Measurements from ENCODE around the gene IL1RAPL1. TPM values are rescaled to one million over a fixed set of nuclear protein-coding genes. Genes with fewer than 3 reads are reported as not detected.

The IL1RAPL1 gene
- total and polyA plus RNA-seq, 2 donors (not counting 3 experiments of a cell fraction or from before 2014, with no cell fraction given), result 0.79 to 1.3 TPM

DNA sequence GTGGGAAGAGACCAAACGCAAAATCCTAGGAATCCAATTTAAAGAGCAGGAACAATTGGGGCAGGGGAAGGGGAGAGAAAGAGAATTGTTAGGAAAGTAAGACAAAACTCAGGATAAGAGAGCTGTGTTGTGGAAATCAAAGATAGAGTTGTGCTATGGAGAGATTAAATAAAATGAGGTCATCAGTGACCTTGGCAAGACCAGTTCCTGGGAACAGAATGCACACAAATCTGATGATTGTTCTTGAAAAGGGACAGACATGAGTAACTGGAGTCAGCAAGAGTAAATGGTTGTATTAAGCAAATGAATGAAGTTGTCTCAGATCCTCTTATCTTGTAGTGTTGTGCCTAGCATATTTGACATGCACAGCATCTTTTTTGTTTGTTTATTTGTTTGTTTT lies 267.4 kb downstream of the IL1RAPL1 start:
- TF ChIP-seq, protein P1, sequence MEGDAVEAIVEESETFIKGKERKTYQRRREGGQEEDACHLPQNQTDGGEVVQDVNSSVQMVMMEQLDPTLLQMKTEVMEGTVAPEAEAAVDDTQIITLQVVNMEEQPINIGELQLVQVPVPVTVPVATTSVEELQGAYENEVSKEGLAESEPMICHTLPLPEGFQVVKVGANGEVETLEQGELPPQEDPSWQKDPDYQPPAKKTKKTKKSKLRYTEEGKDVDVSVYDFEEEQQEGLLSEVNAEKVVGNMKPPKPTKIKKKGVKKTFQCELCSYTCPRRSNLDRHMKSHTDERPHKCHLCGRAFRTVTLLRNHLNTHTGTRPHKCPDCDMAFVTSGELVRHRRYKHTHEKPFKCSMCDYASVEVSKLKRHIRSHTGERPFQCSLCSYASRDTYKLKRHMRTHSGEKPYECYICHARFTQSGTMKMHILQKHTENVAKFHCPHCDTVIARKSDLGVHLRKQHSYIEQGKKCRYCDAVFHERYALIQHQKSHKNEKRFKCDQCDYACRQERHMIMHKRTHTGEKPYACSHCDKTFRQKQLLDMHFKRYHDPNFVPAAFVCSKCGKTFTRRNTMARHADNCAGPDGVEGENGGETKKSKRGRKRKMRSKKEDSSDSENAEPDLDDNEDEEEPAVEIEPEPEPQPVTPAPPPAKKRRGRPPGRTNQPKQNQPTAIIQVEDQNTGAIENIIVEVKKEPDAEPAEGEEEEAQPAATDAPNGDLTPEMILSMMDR (IDR thresholded peaks at IDR 0.05; ENCODE audit: extremely low read depth in 1 of 2, insufficient read depth in 1 of 2, low read depth in 1 of 2, low read length in 2 of 2), result no peak
- TF ChIP-seq POLR2AphosphoS5 (IDR thresholded peaks at IDR 0.05; ENCODE audit: insufficient read depth, low read depth, low read length) (no peak), MYC (IDR thresholded peaks at IDR 0.05; ENCODE audit: low read depth, low read length) (no peak), FOS (IDR thresholded peaks at IDR 0.05; ENCODE audit: borderline replicate concordance, insufficient read depth, low read length) (no peak), POLR2A (IDR thresholded peaks at IDR 0.05; ENCODE audit: low read depth, low read length) (no peak), JUN (IDR thresholded peaks at IDR 0.05; ENCODE audit: borderline replicate concordance, insufficient read depth, insufficient read length, low read depth) (no peak), GATA2 (IDR thresholded peaks at IDR 0.05; ENCODE audit: insufficient read depth, insufficient read length, low read depth, low read length) (no peak), EZH2 (IDR thresholded peaks at IDR 0.05; ENCODE audit: borderline replicate concordance, low read depth, low read length, severe bottlenecking) (no peak)
- TF ChIP-seq, protein P2, sequence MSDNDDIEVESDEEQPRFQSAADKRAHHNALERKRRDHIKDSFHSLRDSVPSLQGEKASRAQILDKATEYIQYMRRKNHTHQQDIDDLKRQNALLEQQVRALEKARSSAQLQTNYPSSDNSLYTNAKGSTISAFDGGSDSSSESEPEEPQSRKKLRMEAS (IDR thresholded peaks at IDR 0.05; ENCODE audit: insufficient read depth, insufficient read length), result no peak
- Histone ChIP-seq H3K4me1 (ENCODE audit: control insufficient read depth, extremely low read depth, insufficient read depth, low read length) (no peaks in the 10 kb centered on the region), H3K36me3 (ENCODE audit: control insufficient read depth in 2 of 2, extremely low read depth in 1 of 2, insufficient read depth in 2 of 2, low read length in 2 of 2) (no peaks in the 10 kb centered on the region), H3K27me3 (ENCODE audit: control insufficient read depth in 2 of 2, insufficient read depth in 2 of 2, low read length in 2 of 2) (no peaks in the 10 kb centered on the region), H3K9me3 (replicated peaks; ENCODE audit: control insufficient read depth, insufficient read depth, low read length) (no peaks in the 10 kb centered on the region), H4K20me1 (replicated peaks; ENCODE audit: control insufficient read depth, extremely low read depth, insufficient read depth, low read length) (no peaks in the 10 kb centered on the region), H2AFZ (ENCODE audit: low read depth, low read length) (no peak overlapping the region), H3K27ac (ENCODE audit: insufficient read depth, low read depth, low read length) (no peak overlapping the region), H3K9me1 (replicated peaks; ENCODE audit: control insufficient read depth, extremely low read depth, insufficient read depth, low read length) (no peaks in the 10 kb centered on the region), H3K4me3 (replicated peaks in 1 of 3; ENCODE audit: insufficient read depth in 1 of 3, low read depth in 1 of 3, low read length in 3 of 3) (no peak overlapping the region), H3K9ac (replicated peaks; ENCODE audit: extremely low read depth, insufficient read depth, low read length) (no peak overlapping the region), H3K79me2 (ENCODE audit: control insufficient read depth, insufficient read depth, low read length) (no peaks in the 10 kb centered on the region), H3K4me2 (ENCODE audit: insufficient read depth, low read length) (no peak overlapping the region)
- dilution Hi-C loops (cut with MboI; ENCODE audit: extremely low pct_ligation_motif_present, low sequenced_read_pairs), result no loop called here
- POLR2A ChIA-PET, result no interaction called here
- DNase-seq (ENCODE audit: low read depth, low spot score), result no peak
- CTCF ChIA-PET, result no interaction called here
- no TSS peak for BruUV-seq (replicated peaks)
- no peak for FAIRE-seq
- intact Hi-C loops (cut with micrococcal nuclease), result no loop called here

Data from endothelial cell of umbilical vein (primary cell).